Measurements from ENCODE around the gene SLC39A2. TPM values are rescaled to one million over a fixed set of nuclear protein-coding genes. Genes with fewer than 3 reads are reported as not detected.
"Not testable (repeated sequence)": the region's sequence is repeated elsewhere in the genome, so short reads cannot be mapped to it uniquely, and the experiment has no call there.

The SLC39A2 gene
- polyA plus RNA-seq, 3 donors from 2014 or later = not detected

DNA sequence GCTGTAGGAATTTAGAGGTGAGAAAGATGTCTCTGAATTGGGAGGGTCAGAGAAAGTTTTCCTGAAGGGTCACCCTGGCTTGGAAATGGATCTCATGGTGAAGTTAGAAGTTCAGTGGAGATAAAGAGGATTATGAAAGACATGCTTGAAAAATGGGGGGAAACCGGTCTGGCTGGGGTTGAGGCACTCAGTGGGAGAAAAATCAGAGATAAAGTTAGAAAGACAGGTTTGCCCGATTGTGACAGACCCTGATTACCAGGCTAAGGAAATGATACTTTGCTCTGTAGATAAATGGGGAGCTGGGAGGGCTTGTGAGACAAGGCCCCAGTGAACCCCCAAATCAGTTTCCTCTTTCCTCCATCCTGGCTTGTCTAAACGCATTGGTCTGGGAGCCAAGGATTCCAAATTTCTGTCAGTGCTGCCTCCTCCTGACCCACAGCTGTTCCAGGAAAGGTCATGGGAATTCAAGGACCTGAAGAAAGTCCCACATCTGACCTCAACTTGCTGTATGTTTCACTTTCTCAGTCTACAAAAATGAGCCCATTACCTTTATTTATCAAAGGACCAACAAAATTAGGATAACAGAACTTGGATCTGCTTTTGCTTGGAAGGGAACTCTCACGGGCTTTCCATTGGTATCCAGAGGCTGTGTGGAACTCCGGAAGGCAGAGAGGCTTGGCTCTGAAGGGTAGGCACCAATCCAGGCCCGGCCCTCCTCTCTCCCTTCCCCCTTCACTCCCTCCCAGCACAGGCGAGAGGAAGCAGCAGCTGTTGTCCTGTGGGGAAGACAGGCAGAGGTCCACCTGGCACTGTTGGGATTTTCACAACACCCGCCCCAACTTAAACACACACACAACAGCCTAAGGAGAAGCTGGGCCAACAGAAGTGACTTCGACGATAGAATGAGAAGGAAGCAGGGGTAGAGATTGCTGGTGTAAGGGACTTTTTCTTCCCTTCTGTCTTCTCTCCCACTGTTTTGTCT, 39.6 kb downstream of the SLC39A2 start:
- H3K36me3 Mint-ChIP-seq = no peaks in the 10 kb centered on the region
- DNase-seq = no peak
- H3K27me3 Mint-ChIP-seq (ENCODE audit: low read depth in 3 of 3) = peaks cover 4 to 9% (median 5%) of the 10 kb centered on the region in 3 donors
- H3K27ac Mint-ChIP-seq = no peak overlapping the region
- H3K4me3 Mint-ChIP-seq = no peak overlapping the region
- H3K4me1 Mint-ChIP-seq = no peaks in the 10 kb centered on the region
- H3K9me3 Mint-ChIP-seq = no peaks in the 10 kb centered on the region

- peak overlapping the region in 1 of 6 donors; percentile 38 for H3K27ac Mint-ChIP-seq
- H3K4me1 Mint-ChIP-seq = no peaks in the 10 kb centered on the region
- peaks cover 4 to 8% (median 5%) of the 10 kb centered on the region in 3 donors for H3K27me3 Mint-ChIP-seq (ENCODE audit: low read depth in 3 of 3)
- DNase-seq = peak; percentile 10 to 22 (median 13)
- no peaks in the 10 kb centered on the region for H3K9me3 Mint-ChIP-seq
- H3K36me3 Mint-ChIP-seq = no peaks in the 10 kb centered on the region
- H3K4me3 Mint-ChIP-seq = no peak overlapping the region
Measured at GRCh38 chr14:21039585-21040369, 40.7 kb downstream of the SLC39A2 start.

GRCh38 chr14:21040370-21040925, 41.4 kb downstream of the SLC39A2 start:
- Mint-ChIP-seq H3K4me1 (no peaks in the 10 kb centered on the region), H3K4me3 (no peak overlapping the region), H3K9me3 (no peaks in the 10 kb centered on the region), H3K27ac (peak overlapping the region in 1 of 6 donors; percentile 38), H3K27me3 (ENCODE audit: low read depth in 3 of 3) (peaks cover 5 to 8% (median 6%) of the 10 kb centered on the region in 3 donors), H3K36me3 (no peaks in the 10 kb centered on the region)
- no peak for DNase-seq

GRCh38 chr14:21040941-21041340, 41.8 kb downstream of the SLC39A2 start:
- not testable (repeated sequence) for DNase-seq; H3K9me3 Mint-ChIP-seq; H3K4me1 Mint-ChIP-seq; H3K27ac Mint-ChIP-seq; H3K4me3 Mint-ChIP-seq; H3K27me3 Mint-ChIP-seq (ENCODE audit: low read depth in 3 of 3); H3K36me3 Mint-ChIP-seq

DNA sequence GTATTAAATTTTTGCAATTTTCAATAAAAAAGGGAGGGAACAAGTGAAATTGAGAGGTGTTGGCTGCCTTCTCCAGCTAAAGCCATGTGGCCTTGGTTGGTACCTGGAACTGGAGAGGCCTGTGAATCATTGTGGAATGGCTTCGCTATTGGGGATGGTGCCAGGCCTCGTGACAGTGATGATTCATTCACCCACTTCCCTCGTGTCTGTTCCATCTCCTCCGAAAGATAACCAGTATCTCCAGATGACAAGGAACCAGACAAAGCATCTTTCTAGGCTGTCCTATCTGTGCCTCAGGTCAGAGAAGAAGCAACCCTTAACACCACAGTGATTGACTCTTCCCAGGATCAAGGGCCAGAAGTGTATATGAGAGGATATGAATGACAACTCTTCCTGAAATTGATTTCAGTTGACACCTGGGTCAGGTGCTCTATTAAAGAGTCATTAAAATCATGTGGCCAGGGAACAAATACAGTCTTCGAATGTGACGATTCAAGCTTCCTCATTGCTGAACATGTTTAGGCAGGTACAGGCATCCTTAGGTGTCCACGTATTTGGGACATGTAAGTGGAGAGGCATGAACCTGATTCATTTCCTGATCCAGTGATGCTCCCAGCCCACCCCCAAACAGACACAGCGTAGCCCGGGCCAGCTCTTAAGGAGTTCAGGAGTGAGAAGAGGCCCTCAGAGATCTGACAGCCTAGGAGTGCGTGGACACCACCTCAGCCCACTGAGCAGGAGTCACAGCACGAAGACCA, 42.8 kb downstream of the SLC39A2 start, which contains the start of gene RNASE7:
RNASE7 (plus strand) TSS at position 687 of the 758 bp plus-strand sequence. CDS start 631 bp downstream, outside the sequence.
- no peak for DNase-seq
- no peaks in the 10 kb centered on the region for H3K9me3 Mint-ChIP-seq
- H3K27me3 Mint-ChIP-seq (ENCODE audit: low read depth in 3 of 3) = peaks cover 4 to 7% (median 5%) of the 10 kb centered on the region in 3 donors
- H3K4me1 Mint-ChIP-seq = no peaks in the 10 kb centered on the region
- H3K4me3 Mint-ChIP-seq = no peak within 1 kb of the TSS
- no peaks in the 10 kb centered on the region for H3K36me3 Mint-ChIP-seq
- no peak within 1 kb of the TSS for H3K27ac Mint-ChIP-seq

DNA sequence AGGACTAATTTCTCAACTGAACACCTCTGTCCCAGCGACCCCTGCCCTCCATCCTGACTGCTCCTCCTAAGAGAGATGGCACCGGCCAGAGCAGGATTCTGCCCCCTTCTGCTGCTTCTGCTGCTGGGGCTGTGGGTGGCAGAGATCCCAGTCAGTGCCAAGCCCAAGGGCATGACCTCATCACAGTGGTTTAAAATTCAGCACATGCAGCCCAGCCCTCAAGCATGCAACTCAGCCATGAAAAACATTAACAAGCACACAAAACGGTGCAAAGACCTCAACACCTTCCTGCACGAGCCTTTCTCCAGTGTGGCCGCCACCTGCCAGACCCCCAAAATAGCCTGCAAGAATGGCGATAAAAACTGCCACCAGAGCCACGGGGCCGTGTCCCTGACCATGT, 43.8 kb downstream of the SLC39A2 start:
- DNase-seq = no peak
- Mint-ChIP-seq H3K27me3 (ENCODE audit: low read depth in 3 of 3) (peaks cover 4 to 6% (median 5%) of the 10 kb centered on the region in 3 donors), H3K27ac (no peak overlapping the region)

DNA sequence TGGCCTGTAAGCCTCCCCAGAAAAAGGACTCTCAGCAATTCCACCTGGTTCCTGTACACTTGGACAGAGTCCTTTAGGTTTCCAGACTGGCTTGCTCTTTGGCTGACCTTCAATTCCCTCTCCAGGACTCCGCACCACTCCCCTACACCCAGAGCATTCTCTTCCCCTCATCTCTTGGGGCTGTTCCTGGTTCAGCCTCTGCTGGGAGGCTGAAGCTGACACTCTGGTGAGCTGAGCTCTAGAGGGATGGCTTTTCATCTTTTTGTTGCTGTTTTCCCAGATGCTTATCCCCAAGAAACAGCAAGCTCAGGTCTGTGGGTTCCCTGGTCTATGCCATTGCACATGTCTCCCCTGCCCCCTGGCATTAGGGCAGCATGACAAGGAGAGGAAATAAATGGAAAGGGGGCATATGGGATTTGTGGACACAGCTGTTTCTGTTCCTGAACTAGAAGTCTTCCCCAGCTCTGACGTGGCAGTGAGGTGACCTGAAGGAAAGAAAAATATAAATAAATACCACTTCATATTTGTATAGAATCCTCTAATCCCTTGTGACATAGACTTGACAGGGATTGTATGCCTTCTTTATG, 44.4 kb downstream of the SLC39A2 start:
- no peak overlapping the region for H3K4me3 Mint-ChIP-seq
- H3K36me3 Mint-ChIP-seq = no peaks in the 10 kb centered on the region
- DNase-seq = no peak
- peak overlapping the region in 1 of 6 donors; percentile 26 for H3K27ac Mint-ChIP-seq
- H3K27me3 Mint-ChIP-seq (ENCODE audit: low read depth in 3 of 3) = peaks cover 4 to 6% (median 5%) of the 10 kb centered on the region in 3 donors
- H3K9me3 Mint-ChIP-seq = no peaks in the 10 kb centered on the region
- no peaks in the 10 kb centered on the region for H3K4me1 Mint-ChIP-seq

More for the DNA sequence above, 43.8 kb downstream of the SLC39A2 start:
- H3K36me3 Mint-ChIP-seq = no peaks in the 10 kb centered on the region
- H3K4me1 Mint-ChIP-seq = no peaks in the 10 kb centered on the region
- H3K9me3 Mint-ChIP-seq = no peaks in the 10 kb centered on the region
- no peak overlapping the region for H3K4me3 Mint-ChIP-seq

DNA sequence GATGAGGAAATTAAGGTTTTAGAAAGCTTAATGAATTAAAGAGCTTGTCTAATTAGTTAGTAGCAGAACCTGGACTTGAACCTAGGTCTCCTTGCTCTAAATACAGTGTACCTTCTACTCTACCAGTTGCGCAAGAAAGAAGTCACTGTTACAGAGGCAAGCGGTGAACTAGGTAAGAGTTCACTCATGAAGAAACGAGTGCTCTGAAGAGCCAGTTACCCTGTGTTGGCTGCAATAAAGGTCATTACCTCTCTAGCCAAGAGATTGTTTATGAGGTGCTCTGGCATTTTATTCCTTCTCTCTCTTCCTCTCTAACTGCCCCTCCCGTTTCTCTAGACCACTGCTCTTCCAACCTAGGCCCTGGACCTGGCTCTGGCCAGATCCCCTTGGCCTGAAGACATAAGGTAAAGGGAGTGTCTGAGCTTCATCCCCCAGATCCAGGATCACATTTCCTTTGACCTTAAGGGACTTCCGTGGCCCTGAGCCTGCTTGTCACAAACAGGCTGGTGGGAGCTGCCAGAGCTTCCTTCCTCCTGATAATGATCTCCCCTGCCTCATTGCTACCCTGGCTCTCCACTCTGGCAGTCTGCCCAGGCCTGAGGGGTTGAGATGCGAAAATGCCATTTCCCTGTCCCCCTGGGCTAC, 45.0 kb downstream of the SLC39A2 start:
- H3K4me1 Mint-ChIP-seq = no peaks in the 10 kb centered on the region
- H3K9me3 Mint-ChIP-seq = no peaks in the 10 kb centered on the region
- H3K27ac Mint-ChIP-seq = no peak overlapping the region
- peaks cover 4 to 6% (median 5%) of the 10 kb centered on the region in 3 donors for H3K27me3 Mint-ChIP-seq (ENCODE audit: low read depth in 3 of 3)
- no peaks in the 10 kb centered on the region for H3K36me3 Mint-ChIP-seq
- no peak for DNase-seq
- no peak overlapping the region for H3K4me3 Mint-ChIP-seq

- Mint-ChIP-seq H3K4me1 (no peaks in the 10 kb centered on the region), H3K27ac (no peak overlapping the region), H3K36me3 (no peaks in the 10 kb centered on the region), H3K4me3 (no peak overlapping the region), H3K9me3 (no peaks in the 10 kb centered on the region), H3K27me3 (ENCODE audit: low read depth in 3 of 3) (peaks cover 3 to 6% (median 4%) of the 10 kb centered on the region in 3 donors)
- no peak for DNase-seq
Measured at GRCh38 chr14:21047378-21047781, 48.3 kb downstream of the SLC39A2 start.

- peaks cover 0 to 2% (median 2%) of the 10 kb centered on the region in 3 donors for H3K27me3 Mint-ChIP-seq (ENCODE audit: low read depth in 3 of 3)
- no peaks in the 10 kb centered on the region for H3K9me3 Mint-ChIP-seq
- no peaks in the 10 kb centered on the region for H3K36me3 Mint-ChIP-seq
- H3K4me3 Mint-ChIP-seq = no peak overlapping the region
- H3K4me1 Mint-ChIP-seq = no peaks in the 10 kb centered on the region
- DNase-seq = no peak
- H3K27ac Mint-ChIP-seq = no peak overlapping the region
Measured at GRCh38 chr14:21048638-21049037, 49.5 kb downstream of the SLC39A2 start.

- DNase-seq = no peak
- no peak overlapping the region for H3K27ac Mint-ChIP-seq
- no peaks in the 10 kb centered on the region for H3K4me1 Mint-ChIP-seq
- H3K27me3 Mint-ChIP-seq (ENCODE audit: low read depth in 3 of 3) = peaks cover 0 to 2% (median 2%) of the 10 kb centered on the region in 3 donors
- no peak overlapping the region for H3K4me3 Mint-ChIP-seq
- H3K36me3 Mint-ChIP-seq = no peaks in the 10 kb centered on the region
- H3K9me3 Mint-ChIP-seq = no peaks in the 10 kb centered on the region
Measured at GRCh38 chr14:21049271-21049673, 50.2 kb downstream of the SLC39A2 start.

DNA sequence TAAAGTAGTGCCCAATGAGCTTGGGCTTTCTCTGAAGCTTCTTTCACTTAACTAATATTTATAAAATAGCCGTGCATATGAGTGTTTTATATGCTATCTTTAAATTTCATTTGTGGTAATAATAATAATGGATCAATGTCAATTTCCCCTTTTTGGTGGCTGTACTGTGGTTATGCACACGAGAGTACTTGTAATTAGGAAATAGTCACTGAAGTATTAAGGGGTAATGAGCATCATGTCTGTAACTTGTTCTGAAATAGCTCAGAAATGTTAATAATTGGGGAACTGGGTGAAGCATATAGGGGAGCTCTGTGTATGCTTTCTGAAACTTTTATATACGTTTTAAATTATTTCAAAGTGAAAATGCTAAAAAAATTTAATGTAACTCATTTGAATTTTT, 51.5 kb downstream of the SLC39A2 start:
- no peaks in the 10 kb centered on the region for H3K36me3 Mint-ChIP-seq
- no peak overlapping the region for H3K27ac Mint-ChIP-seq
- H3K27me3 Mint-ChIP-seq (ENCODE audit: low read depth in 3 of 3) = peaks cover 0 to 2% (median 0%) of the 10 kb centered on the region in 3 donors
- H3K4me1 Mint-ChIP-seq = no peaks in the 10 kb centered on the region
- no peak for DNase-seq
- no peaks in the 10 kb centered on the region for H3K9me3 Mint-ChIP-seq
- H3K4me3 Mint-ChIP-seq = no peak overlapping the region
